Large intestine (tissue), 3 donors: ENCODE data around the gene ATAD2B. TPM values are rescaled to one million over a fixed set of nuclear protein-coding genes. Genes with fewer than 3 reads are reported as not detected.

ENCODE experiments used
- DNase-seq, 2 donors: peaks; one replicate each; pipeline versions ENCODE4 v3.0.0 to v3.0.0-alpha.2; 2013
- H3K27ac ChIP-seq: one replicate; pipeline ENCODE4 v1.5.1; 2013; ENCODE audit warnings: low read length
- H3K27me3 ChIP-seq: 2 replicates; pipeline ENCODE4 v1.6.1; 2013; ENCODE audit warnings: low read length; ENCODE audit not compliant: control insufficient read depth, insufficient read depth
- H3K36me3 ChIP-seq: 2 replicates; pipeline ENCODE4 v1.6.1; 2013; ENCODE audit warnings: low read length; ENCODE audit not compliant: control insufficient read depth, insufficient read depth
- H3K4me1 ChIP-seq: one replicate; pipeline ENCODE4 v1.6.1; 2013; ENCODE audit warnings: low read length; ENCODE audit not compliant: control insufficient read depth, insufficient read depth
- H3K4me3 ChIP-seq: one replicate; pipeline ENCODE4 v1.5.1; 2013; ENCODE audit warnings: low read length
- H3K9me3 ChIP-seq: one replicate; pipeline ENCODE4 v1.6.1; 2013; ENCODE audit warnings: mild to moderate bottlenecking, low read depth, low read length, moderate library complexity; ENCODE audit not compliant: control insufficient read depth
- WGBS: methylation state at CpG from one replicate; pipeline ENCODE4 v1.1.5; 2013; ENCODE audit warnings: low lambda C conversion rate; ENCODE audit not compliant: insufficient coverage; 5-methylcytosine and 5-hydroxymethylcytosine counted together
- polyA plus RNA-seq: library from polyadenylated mRNA; unstranded; fragments of 120-200 nt; gene quantifications from one replicate; pipeline ENCODE4 v1.2.1, GENCODE V29; 2013

Gene ATAD2B
- polyA plus RNA-seq, 1 donor = 13.5 TPM

DNA sequence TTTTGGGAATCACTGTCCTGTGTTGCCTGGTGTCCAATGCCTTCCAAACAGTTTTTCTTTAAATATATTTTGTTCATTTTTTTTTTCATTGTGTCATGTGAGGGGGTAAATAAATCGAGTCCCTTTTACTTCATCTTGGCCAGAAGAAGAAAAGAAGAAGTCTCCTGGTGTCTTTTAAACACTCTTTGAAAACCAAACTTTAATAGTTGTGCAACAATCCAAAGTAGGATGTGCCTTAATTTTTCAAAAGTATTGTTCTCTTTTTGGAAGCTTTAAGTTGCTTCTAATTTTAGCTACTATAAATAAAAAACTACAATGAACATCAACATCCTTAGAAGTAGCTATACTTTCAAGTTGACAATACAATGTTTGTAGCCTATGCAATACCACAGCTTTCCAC lies 154.9 kb downstream of the ATAD2B start:
- peaks cover 25% of the 10 kb centered on the region for H3K36me3 ChIP-seq

DNA sequence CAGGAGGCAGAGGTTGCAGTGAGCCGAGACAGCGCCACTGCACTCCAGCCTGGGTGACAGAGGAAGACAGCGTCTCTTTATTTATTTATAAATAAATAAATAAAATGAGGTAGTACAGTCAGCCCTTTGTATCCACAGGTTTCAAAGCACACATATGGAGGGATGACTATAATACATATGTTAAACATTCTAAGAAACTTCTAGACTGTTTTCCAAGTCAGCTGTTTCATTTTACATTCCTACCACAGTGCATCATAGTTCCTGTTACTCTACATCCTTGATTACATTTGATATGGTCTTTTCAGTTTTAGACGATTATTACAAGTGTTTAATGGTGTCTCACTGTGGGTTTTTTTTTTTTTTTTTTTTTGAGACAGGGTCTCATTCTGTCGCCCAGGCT lies 157.6 kb downstream of the ATAD2B start:
- DNase-seq = no peak
- Histone ChIP-seq H3K9me3 (no peaks in the 10 kb centered on the region), H3K27me3 (no peaks in the 10 kb centered on the region), H3K4me1 (no peaks in the 10 kb centered on the region), H3K27ac (no peak overlapping the region), H3K4me3 (no peak overlapping the region), H3K36me3 (peaks cover 24% of the 10 kb centered on the region)
- WGBS = 100% methylated on average over 2 of the region's 5 CpGs

More for the DNA sequence above, 154.9 kb downstream of the ATAD2B start:
- no peak for DNase-seq
- Histone ChIP-seq H3K9me3 (no peaks in the 10 kb centered on the region), H3K4me3 (no peak overlapping the region), H3K27me3 (no peaks in the 10 kb centered on the region), H3K4me1 (no peaks in the 10 kb centered on the region), H3K27ac (no peak overlapping the region)
- no CpG with 5 or more reads among the region's 1 CpG for WGBS

DNA sequence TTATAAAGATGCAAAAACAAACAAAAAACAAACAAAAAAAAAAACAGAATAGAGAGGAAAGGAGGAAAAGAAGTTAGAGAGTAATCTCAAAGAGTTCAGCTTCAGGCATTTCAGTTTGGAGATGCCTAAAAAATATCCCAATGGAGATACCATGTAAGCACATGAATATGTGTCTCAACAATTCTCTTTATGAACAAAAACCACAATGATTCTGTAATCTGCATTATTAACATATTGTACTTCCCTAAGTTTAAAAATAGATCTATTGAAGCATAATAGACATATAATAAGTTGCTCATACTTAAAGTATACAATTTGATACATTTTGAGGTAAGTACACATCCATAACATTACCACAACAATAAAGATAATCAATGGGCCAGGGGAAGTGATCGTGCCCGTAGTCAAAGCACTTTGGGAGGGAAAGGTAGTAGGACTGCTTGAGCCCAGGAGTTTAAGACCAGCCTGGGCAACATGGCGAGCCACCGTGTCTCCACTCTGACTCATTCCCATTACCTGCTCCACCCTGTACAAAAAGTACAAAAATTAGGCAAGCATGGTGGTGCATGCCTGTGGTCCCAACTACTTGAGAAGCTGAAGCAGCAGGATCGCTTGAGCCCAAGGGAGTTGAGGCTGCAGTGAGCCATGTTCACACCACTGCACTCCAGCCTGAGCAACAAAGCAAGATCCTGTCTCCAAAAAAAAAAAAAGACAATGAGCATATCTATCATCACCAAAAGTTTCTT lies 158.9 kb downstream of the ATAD2B start:
- no peak overlapping the region for H3K4me3 ChIP-seq
- no peak for DNase-seq
- no peaks in the 10 kb centered on the region for H3K27me3 ChIP-seq
- H3K27ac ChIP-seq = no peak overlapping the region
- no peaks in the 10 kb centered on the region for H3K4me1 ChIP-seq
- WGBS = no CpG with 5 or more reads among the region's 5 CpGs
- no peaks in the 10 kb centered on the region for H3K9me3 ChIP-seq
- peaks cover 23% of the 10 kb centered on the region for H3K36me3 ChIP-seq

DNA sequence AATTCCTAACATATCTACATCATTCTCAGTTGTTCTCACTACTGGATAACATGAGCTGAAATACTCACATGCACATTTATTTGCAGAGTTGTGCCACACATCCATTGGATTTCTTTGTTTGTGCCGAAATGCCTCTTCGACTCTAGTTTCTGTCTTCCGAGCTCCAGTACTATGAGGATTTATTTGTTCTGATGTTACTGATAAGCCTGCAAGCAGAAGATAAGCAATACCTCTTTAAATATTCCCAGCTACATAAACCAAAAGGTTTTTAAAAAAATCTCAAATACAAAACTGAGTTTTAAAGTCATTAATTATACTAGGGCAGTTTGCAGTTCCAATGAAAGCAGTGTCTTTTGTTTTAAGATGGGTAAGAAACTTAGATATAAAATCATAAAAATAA lies 164.8 kb downstream of the ATAD2B start:
- Histone ChIP-seq H3K27ac (no peak overlapping the region), H3K36me3 (peaks cover 22% of the 10 kb centered on the region), H3K4me1 (no peaks in the 10 kb centered on the region), H3K9me3 (no peaks in the 10 kb centered on the region), H3K27me3 (no peaks in the 10 kb centered on the region), H3K4me3 (no peak overlapping the region)
- WGBS = no CpG with 5 or more reads among the region's 3 CpGs
- DNase-seq = no peak

DNA sequence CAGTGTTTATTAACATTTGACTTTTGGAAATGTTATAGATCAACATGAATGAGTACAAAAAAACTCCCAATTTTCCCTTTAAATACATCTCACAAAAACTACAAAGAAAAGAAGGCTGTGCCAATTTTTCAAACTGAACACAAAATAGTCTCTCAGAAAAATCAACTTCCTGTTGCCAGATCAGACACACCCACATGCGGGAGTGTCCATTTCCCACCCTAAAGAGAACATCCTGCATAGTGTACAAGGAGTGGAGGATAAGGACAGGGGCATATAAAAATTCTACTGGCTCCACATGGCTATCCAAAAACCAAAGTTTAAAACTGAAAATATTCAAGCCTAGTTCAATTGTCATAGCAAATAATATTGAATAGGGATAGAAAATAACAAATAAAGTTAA lies 165.3 kb downstream of the ATAD2B start:
- Histone ChIP-seq H3K4me1 (no peaks in the 10 kb centered on the region), H3K27me3 (no peaks in the 10 kb centered on the region), H3K4me3 (no peak overlapping the region), H3K27ac (no peak overlapping the region), H3K36me3 (peaks cover 24% of the 10 kb centered on the region), H3K9me3 (no peaks in the 10 kb centered on the region)
- DNase-seq = no peak
- no CpG with 5 or more reads among the region's 1 CpG for WGBS

DNA sequence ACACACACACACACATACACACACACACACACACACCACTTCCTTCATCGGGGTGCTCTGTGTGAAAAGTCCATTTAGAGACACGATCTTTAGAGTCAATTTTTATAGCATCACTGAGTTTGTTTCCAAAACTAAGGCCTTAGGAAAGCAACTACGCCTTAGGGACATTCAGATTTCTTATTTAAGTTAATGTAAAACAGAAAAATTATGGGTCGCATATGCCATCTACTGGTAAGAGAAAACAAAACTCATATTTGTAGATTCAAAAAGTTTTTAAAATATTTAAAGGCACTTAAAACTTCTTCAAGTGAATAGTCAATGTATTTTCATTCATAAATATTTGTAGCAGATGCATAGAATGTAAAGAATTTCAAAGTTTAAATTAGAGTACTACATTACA lies 166.2 kb downstream of the ATAD2B start:
- Histone ChIP-seq H3K4me1 (no peaks in the 10 kb centered on the region), H3K27me3 (no peaks in the 10 kb centered on the region), H3K36me3 (peaks cover 24% of the 10 kb centered on the region), H3K27ac (no peak overlapping the region), H3K4me3 (no peak overlapping the region), H3K9me3 (no peaks in the 10 kb centered on the region)
- no CpG with 5 or more reads among the region's 4 CpGs for WGBS
- DNase-seq = peak in 1 of 2 donors; percentile 12

DNA sequence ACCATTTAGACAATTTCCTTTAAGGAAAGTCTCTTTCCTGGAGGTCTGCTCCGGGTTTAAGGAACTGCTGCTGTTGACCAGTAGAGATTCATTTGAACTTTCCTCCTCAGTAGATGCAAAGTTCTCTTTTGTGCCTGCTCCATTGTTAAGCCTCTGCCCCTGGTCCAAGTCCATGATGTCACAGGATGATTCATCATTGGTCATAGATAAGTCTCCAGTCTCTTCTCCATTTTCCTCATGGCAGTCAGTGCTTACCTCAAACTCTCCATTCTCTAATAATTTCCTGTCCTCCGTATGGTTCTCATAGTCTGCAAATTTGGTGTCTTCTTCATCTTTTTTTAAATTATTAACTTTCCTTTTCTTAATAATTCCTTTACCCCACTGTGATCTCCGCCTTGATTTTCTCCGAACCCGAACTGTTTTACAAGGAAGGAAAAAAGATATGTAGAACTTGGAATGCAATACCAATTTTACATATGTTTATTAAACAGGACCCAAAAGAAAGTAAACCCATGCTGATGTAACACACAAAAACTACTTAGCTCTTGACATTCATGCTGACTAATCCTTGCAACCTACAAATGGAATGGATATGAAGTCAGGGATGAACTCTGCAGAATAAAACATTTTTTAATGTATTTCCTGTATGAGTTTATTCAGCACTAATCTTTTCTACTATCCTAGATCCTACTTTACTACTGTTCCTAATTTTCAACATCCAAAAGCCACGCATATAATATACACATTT lies 169.1 kb downstream of the ATAD2B start:
- H3K9me3 ChIP-seq = no peaks in the 10 kb centered on the region
- H3K36me3 ChIP-seq = peaks cover 22% of the 10 kb centered on the region
- no peak overlapping the region for H3K4me3 ChIP-seq
- H3K4me1 ChIP-seq = no peaks in the 10 kb centered on the region
- DNase-seq = peak; percentile 31 to 52
- no peaks in the 10 kb centered on the region for H3K27me3 ChIP-seq
- 90% methylated on average over 2 of the region's 6 CpGs for WGBS
- H3K27ac ChIP-seq = no peak overlapping the region

DNA sequence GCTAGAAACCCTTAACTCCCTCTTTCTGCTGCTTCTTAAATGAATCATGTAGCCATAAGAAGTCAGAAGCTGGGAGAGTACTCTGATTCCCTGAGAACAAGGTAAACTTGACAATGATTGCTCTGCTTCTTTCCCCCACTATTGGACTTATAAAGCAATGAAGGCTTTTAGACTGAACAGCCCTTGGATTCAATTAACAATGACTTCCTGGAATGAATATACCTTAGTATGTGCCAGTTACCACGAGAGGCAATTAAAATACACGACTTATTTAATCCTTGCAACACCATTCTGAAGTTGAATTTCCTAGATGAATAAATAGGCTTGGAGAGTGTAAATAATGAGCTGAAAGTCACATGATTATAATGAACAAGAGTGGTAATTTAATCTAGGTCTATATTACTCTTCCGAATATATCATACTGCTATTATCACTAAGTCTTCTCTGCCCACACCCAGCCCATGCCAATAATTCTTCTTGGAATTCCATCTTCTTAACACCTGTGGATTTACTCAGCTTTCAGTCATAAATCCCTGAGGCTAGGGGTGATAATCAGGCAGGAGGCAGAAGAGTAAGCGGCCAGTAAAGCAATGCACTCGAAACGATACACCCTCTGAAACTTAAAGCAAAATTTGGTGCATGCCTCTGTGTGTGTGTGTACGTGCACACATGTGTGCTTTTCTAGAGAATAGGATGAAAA lies 170.2 kb downstream of the ATAD2B start:
- no peaks in the 10 kb centered on the region for H3K4me1 ChIP-seq
- no peak for DNase-seq
- H3K9me3 ChIP-seq = no peaks in the 10 kb centered on the region
- H3K4me3 ChIP-seq = no peak overlapping the region
- WGBS = 82% methylated on average over 3 of the region's 7 CpGs
- H3K27ac ChIP-seq = no peak overlapping the region
- H3K36me3 ChIP-seq = peaks cover 22% of the 10 kb centered on the region
- H3K27me3 ChIP-seq = no peaks in the 10 kb centered on the region

DNA sequence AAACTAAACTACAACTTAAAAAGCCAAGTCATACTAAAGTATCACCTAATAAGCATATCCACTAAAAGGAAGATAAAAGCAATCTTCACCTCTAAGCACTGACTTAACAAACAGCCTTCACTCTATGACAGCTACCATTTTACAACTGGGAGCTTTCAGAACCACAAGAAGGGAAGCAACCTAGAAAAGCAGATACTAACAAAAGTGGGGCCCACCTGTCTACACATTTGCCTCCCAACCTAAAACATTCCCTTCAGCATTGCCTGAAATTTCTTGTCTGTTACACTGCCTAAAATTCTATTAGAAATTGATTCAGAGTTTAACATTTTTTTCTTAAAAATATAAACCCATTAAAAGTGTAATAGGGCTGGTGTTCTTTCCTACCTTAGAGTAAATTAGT lies 172.0 kb downstream of the ATAD2B start:
- no peak overlapping the region for H3K27ac ChIP-seq
- H3K4me3 ChIP-seq = no peak overlapping the region
- no peak for DNase-seq
- no peaks in the 10 kb centered on the region for H3K27me3 ChIP-seq
- peaks cover 22% of the 10 kb centered on the region for H3K36me3 ChIP-seq
- no peaks in the 10 kb centered on the region for H3K4me1 ChIP-seq
- no peaks in the 10 kb centered on the region for H3K9me3 ChIP-seq

DNA sequence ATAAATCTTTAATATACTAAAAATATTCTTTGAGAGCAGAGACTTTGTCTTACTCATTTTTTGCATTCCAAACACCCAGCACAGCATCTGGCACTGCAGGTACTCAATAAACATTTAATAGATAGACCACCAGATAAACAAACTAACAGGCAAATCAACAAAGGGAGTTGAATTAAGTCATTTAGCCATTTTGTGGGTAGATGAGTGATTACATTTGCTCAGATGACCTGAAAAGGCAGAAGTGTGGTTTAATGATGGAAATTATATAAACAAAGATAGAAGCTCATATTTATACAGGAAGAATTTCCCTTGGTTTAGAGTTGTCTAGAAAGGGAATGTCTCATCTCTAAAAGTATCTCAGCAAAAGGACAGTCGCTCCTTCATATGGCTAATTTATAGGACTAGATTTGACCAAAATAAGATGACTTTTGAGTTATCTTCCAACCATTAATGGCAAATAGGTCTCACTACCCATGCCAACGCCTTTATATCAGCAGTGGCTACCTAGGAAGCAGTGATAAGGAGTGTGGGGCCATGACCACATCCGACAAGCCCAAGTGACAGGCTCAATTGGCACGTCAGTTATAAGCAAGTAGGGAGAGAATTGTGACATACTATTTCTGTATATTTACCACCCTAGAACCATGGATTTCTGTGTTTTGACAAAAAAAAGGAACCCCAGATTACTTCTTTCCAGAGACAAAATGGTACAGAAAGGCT lies 173.5 kb downstream of the ATAD2B start:
- peaks cover 18% of the 10 kb centered on the region for H3K36me3 ChIP-seq
- no peak for DNase-seq
- WGBS = no CpG with 5 or more reads among the region's 4 CpGs
- no peak overlapping the region for H3K27ac ChIP-seq
- H3K27me3 ChIP-seq = no peaks in the 10 kb centered on the region
- H3K9me3 ChIP-seq = no peaks in the 10 kb centered on the region
- H3K4me1 ChIP-seq = no peaks in the 10 kb centered on the region
- no peak overlapping the region for H3K4me3 ChIP-seq
